ENCODE results near the gene RALGAPA2.

Gene RALGAPA2

GRCh38 chr20:20517296-20517695 is 195.1 kb downstream of the RALGAPA2 start:
- no peak for TF ChIP-seq CTCF (IDR thresholded peaks at IDR 0.05; ENCODE audit: borderline replicate concordance, insufficient read depth, low read depth, low read length)
- no peak overlapping the region for H3K4me3 ChIP-seq (ENCODE audit: low read depth, low read length)

- TF ChIP-seq CTCF (IDR thresholded peaks at IDR 0.05; ENCODE audit: borderline replicate concordance, insufficient read depth, low read depth, low read length), result no peak
- no peak overlapping the region for H3K4me3 ChIP-seq (ENCODE audit: low read depth, low read length)
Measured at GRCh38 chr20:20513720-20514119, 198.7 kb downstream of the RALGAPA2 start.

GRCh38 chr20:20505554-20505953 is 206.9 kb downstream of the RALGAPA2 start:
- no peak overlapping the region for H3K4me3 ChIP-seq (ENCODE audit: low read depth, low read length)
- TF ChIP-seq CTCF (IDR thresholded peaks at IDR 0.05; ENCODE audit: borderline replicate concordance, insufficient read depth, low read depth, low read length), result no peak

DNA sequence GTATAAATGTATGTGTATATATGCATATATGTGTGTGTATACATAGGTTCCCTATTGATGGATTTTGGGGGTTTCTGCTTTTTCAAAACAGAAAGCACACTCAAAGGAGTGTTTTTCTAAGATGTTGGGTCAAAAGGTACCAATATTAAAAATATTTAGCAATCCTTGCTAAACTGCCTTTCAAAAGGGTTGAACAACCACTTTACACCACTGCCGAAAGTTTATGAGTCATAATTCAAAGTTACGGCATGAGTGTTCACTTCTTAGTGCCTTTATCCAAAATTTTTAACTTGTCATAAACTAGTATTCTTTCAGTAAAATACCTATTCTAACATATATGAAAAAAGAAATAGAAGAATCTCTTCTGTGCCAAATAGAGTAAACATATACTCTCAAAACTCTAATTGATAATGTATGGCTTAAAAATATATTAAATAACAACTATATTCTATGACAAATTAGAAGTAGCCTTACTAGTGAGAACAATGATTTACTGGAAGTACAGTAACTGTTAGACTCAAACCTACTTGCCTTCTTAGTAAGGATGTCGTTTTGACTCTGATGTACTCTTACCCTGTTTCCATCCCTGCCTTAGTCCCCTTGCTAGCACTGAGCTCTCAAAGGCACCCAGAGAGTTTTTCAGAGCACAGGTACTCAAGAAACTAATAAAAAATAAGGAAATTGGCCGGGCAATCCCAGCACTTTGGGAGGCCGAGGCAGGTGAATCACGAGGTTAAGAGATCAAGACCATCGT is 208.5 kb downstream of the RALGAPA2 start:
- no peak overlapping the region for H3K4me3 ChIP-seq (ENCODE audit: low read depth, low read length)
- TF ChIP-seq CTCF (IDR thresholded peaks at IDR 0.05; ENCODE audit: borderline replicate concordance, insufficient read depth, low read depth, low read length), result no peak

DNA sequence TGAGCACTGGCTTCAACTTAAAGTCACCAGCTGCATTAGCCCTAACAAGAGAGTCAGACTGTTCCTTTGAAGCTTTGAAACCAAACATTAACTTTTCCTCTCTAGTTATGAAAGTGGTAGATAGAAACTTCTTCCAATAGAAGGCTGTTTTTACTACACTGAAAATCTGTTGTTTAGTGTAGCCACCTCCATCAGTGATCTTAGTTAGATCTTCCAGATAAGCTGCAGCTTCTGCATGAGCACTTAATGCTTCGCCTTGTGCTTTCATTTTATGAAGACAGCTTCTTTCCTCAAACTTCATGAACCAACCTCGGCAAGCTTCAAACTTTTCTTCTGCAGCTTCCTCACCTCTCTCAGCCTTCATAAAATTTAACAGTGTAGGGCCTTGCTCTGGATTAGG is 211.3 kb downstream of the RALGAPA2 start:
- TF ChIP-seq CTCF (IDR thresholded peaks at IDR 0.05; ENCODE audit: borderline replicate concordance, insufficient read depth, low read depth, low read length), result no peak
- no peak overlapping the region for H3K4me3 ChIP-seq (ENCODE audit: low read depth, low read length)

GRCh38 chr20:20500312-20500711 is 212.1 kb downstream of the RALGAPA2 start:
- no peak for TF ChIP-seq CTCF (IDR thresholded peaks at IDR 0.05; ENCODE audit: borderline replicate concordance, insufficient read depth, low read depth, low read length)
- H3K4me3 ChIP-seq (ENCODE audit: low read depth, low read length), result no peak overlapping the region

GRCh38 chr20:20499439-20499838 is 213.0 kb downstream of the RALGAPA2 start:
- TF ChIP-seq CTCF (IDR thresholded peaks at IDR 0.05; ENCODE audit: borderline replicate concordance, insufficient read depth, low read depth, low read length), result no peak
- H3K4me3 ChIP-seq (ENCODE audit: low read depth, low read length), result no peak overlapping the region
